A673 (cell line): ENCODE measurements around the gene UST. TPM values are rescaled to one million over a fixed set of nuclear protein-coding genes. Genes with fewer than 3 reads are reported as not detected.

Source experiments
- BruUV-seq: library from RNA; stranded (reverse); fragments of 400-500 nt; replicated peaks from 2 replicates; lab custom pipeline; 2021; lab: Mats Ljungman, UMichigan
- CTCF ChIA-PET: fragments of 300-600 bp; sonication (Branson Sonifier 250); formaldehyde crosslinking; loops from one replicate; lab custom pipeline; 2022; ENCODE audit warnings: antibody characterized with exemption; lab: Charles Lee
- POLR2A ChIA-PET: fragments of 300-600 bp; sonication (Branson Sonifier 250); formaldehyde crosslinking; loops from one replicate; lab custom pipeline; 2022; ENCODE audit warnings: antibody characterized with exemption; ENCODE audit not compliant: low non-redundant PET; lab: Charles Lee
- DNase-seq: peaks from one replicate; pipeline ENCODE4 v3.0.0-alpha.2; 2015; ENCODE audit warnings: low spot score
- H3K27ac ChIP-seq: fragments of 200-600 bp; sonication (generic); 2 replicates; pipeline ENCODE4 v1.5.1; 2016; ENCODE audit warnings: mixed run types, low read depth, mild to moderate bottlenecking, mixed read lengths, antibody characterized with exemption, low read length; ENCODE audit not compliant: poor library complexity, severe bottlenecking
- H3K27me3 ChIP-seq: fragments of 200-600 bp; sonication (generic); replicated peaks from 2 replicates; pipeline ENCODE4 v1.6.1; 2017; ENCODE audit warnings: mixed run types, low read depth, mild to moderate bottlenecking, mixed read lengths, antibody characterized with exemption, low read length; ENCODE audit not compliant: insufficient read depth, poor library complexity
- H3K36me3 ChIP-seq: fragments of 200-600 bp; sonication (generic); 2 replicates; pipeline ENCODE4 v1.6.1; 2016; ENCODE audit warnings: mixed run types, mild to moderate bottlenecking, mixed read lengths, antibody characterized with exemption, low read length; ENCODE audit not compliant: insufficient read depth, poor library complexity, severe bottlenecking
- H3K4me1 ChIP-seq: fragments of 200-600 bp; sonication (generic); 2 replicates; pipeline ENCODE4 v1.6.1; 2017; ENCODE audit warnings: mixed run types, mild to moderate bottlenecking, mixed read lengths, antibody characterized with exemption, low read length; ENCODE audit not compliant: insufficient read depth, poor library complexity, severe bottlenecking
- H3K4me3 ChIP-seq: fragments of 200-600 bp; sonication (generic); 2 replicates; pipeline ENCODE4 v1.5.1; 2016; ENCODE audit warnings: low read depth, mixed run types, mild to moderate bottlenecking, mixed read lengths, low read length; ENCODE audit not compliant: poor library complexity, severe bottlenecking
- H3K9me3 ChIP-seq: fragments of 200-600 bp; sonication (generic); 2 replicates; pipeline ENCODE4 v1.6.1; 2016; ENCODE audit warnings: mixed run types, low read depth, mild to moderate bottlenecking, mixed read lengths, antibody characterized with exemption, low read length; ENCODE audit not compliant: poor library complexity, severe bottlenecking
- CTCF ChIP-seq: fragments of 300-800, 200-600 bp; sonication (generic); conservative IDR thresholded peaks from 2 replicates; pipeline ENCODE4 v1.5.1; 2017; ENCODE audit warnings: low read depth, mild to moderate bottlenecking, antibody characterized with exemption, low read length, moderate library complexity, mixed read lengths
- EZH2 ChIP-seq: fragments of 200-600 bp; sonication (generic); IDR thresholded peaks from 2 replicates; pipeline ENCODE4 v1.6.1; 2017; ENCODE audit warnings: borderline replicate concordance, low read depth, mild to moderate bottlenecking, mixed read lengths, antibody characterized with exemption, low read length; ENCODE audit not compliant: poor library complexity, severe bottlenecking
- intact Hi-C: fragments of 100-400 bp; cut with micrococcal nuclease; formaldehyde crosslinking; loops from one replicate; pipeline ENCODE4 v1.10.0; 2022; ENCODE audit not compliant: unreplicated experiment
- total RNA-seq: library from RNA; stranded (reverse); gene quantifications from 2 replicates; pipeline ENCODE4 v1.2.3, GENCODE V29; 2021

UST gene
- total RNA-seq, 1 experiment from 2014 or later: 1.5 TPM

- ChIA-PET POLR2A (no interaction called here), CTCF (no interaction called here)
- no peak for DNase-seq
- intact Hi-C loops: no loop called here
- no peak overlapping the region for H3K27ac ChIP-seq
- BruUV-seq: no TSS peak
- TF ChIP-seq EZH2: no peak
- no peak for TF ChIP-seq CTCF
- no peaks in the 10 kb centered on the region for H3K9me3 ChIP-seq
- H3K27me3 ChIP-seq: peaks cover 3% of the 10 kb centered on the region
- H3K4me1 ChIP-seq: no peaks in the 10 kb centered on the region
- no peak overlapping the region for H3K4me3 ChIP-seq
- H3K36me3 ChIP-seq: no peaks in the 10 kb centered on the region
These were observed 222.8 kb downstream of the UST start for GRCh38 chr6:148969603-148970061.

- intact Hi-C loops: no loop called here
These were observed 224.4 kb downstream of the UST start for GRCh38 chr6:148971031-148971927.

GRCh38 chr6:148972481-148972880 lies 225.7 kb downstream of the UST start:
- Histone ChIP-seq H3K27ac (no peak overlapping the region), H3K36me3 (no peaks in the 10 kb centered on the region), H3K4me1 (no peaks in the 10 kb centered on the region), H3K4me3 (no peak overlapping the region), H3K9me3 (no peaks in the 10 kb centered on the region), H3K27me3 (peaks cover 4% of the 10 kb centered on the region)
- intact Hi-C loops: no loop called here
- BruUV-seq: no TSS peak
- CTCF ChIA-PET: no interaction called here
- peak; percentile 10 for DNase-seq
- TF ChIP-seq EZH2 (no peak), CTCF (no peak)
- POLR2A ChIA-PET: no interaction called here

More at GRCh38 chr6:148971031-148971927, 224.4 kb downstream of the UST start:
- no peak overlapping the region for H3K27ac ChIP-seq
- H3K4me1 ChIP-seq: no peaks in the 10 kb centered on the region
- DNase-seq: no peak
- TF ChIP-seq CTCF (no peak), EZH2 (no peak)
- H3K27me3 ChIP-seq: peaks cover 4% of the 10 kb centered on the region
- CTCF ChIA-PET: no interaction called here
- H3K9me3 ChIP-seq: no peaks in the 10 kb centered on the region
- POLR2A ChIA-PET: no interaction called here
- H3K36me3 ChIP-seq: no peaks in the 10 kb centered on the region
- H3K4me3 ChIP-seq: no peak overlapping the region
- no TSS peak for BruUV-seq
